GM18526 (cell line): ENCODE data around the gene RPS13.

Source experiments
- POLR2A ChIP-seq: IDR thresholded peaks from 3 replicates; pipeline ENCODE4 v1.6.1; 2011; ENCODE audit not compliant: insufficient read length; ENCODE audit errors: extremely low read depth

RPS13 gene

GRCh38 chr11:17077520-17078401, at the start of gene RPS13:
Gene RPS13, minus strand, starts transcription at chr11:17077667. Its CDS starts 26 bp downstream, at chr11:17077641.
- TF ChIP-seq POLR2A = peak; percentile 96

GRCh38 chr11:17121981-17122380, 44.5 kb upstream of the RPS13 start:
- no peak for TF ChIP-seq POLR2A

- no peak for TF ChIP-seq POLR2A
These were observed 39.8 kb upstream of the RPS13 start for GRCh38 chr11:17117262-17117661.

GRCh38 chr11:17116117-17116516, 38.6 kb upstream of the RPS13 start:
- no peak for TF ChIP-seq POLR2A

GRCh38 chr11:17102462-17102861, 25.0 kb upstream of the RPS13 start:
- no peak for TF ChIP-seq POLR2A

GRCh38 chr11:17098658-17099057, 21.2 kb upstream of the RPS13 start:
- no peak for TF ChIP-seq POLR2A

- TF ChIP-seq POLR2A = no peak
These were observed 20.6 kb upstream of the RPS13 start for GRCh38 chr11:17098038-17098437.

- no peak for TF ChIP-seq POLR2A
These were observed 287 bp downstream of the RPS13 start for GRCh38 chr11:17077240-17077519.

- TF ChIP-seq POLR2A = no peak
These were observed 789 bp downstream of the RPS13 start for GRCh38 chr11:17076517-17077239.

- no peak for TF ChIP-seq POLR2A
These were observed 2.0 kb downstream of the RPS13 start for GRCh38 chr11:17075506-17075905.

GRCh38 chr11:17073370-17074027, 4.0 kb downstream of the RPS13 start:
- TF ChIP-seq POLR2A = no peak

- TF ChIP-seq POLR2A = no peak
These were observed 10.1 kb downstream of the RPS13 start for GRCh38 chr11:17067417-17067816.

GRCh38 chr11:17066691-17067090, 10.8 kb downstream of the RPS13 start:
- no peak for TF ChIP-seq POLR2A

GRCh38 chr11:17063171-17064002, 14.1 kb downstream of the RPS13 start:
- TF ChIP-seq POLR2A = no peak

GRCh38 chr11:17046690-17047089, 30.8 kb downstream of the RPS13 start:
- TF ChIP-seq POLR2A = no peak
